Measurements from ENCODE around the gene KRTAP9-3. TPM values are rescaled to one million over a fixed set of nuclear protein-coding genes. Genes with fewer than 3 reads are reported as not detected.

The KRTAP9-3 gene
- total and polyA plus RNA-seq, 2 of the 8 experiments (the other 6 are each of a cell fraction or from before 2014, with no cell fraction given): not detected

DNA sequence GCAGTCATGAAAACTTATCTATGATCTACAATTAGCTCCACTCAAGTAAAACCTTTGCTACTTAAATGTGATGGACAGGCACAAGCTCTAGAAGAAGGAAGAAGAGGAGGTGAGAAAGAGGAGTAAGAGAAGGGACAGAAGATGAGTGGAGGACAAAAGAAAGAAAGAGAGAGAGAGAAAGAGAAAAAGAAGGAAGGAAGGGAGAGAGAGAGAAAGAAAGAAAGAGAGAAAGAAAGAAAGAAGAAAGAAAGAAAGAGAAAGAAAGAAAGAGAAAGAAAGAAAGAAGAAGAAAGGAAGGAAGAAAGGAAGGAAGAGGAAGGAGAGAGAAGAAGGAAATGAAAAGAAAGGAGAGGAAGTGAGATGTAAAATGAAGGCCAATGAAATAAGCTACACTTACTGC is 2.2 kb upstream of the KRTAP9-3 start:
- no peak for FAIRE-seq
- Histone ChIP-seq H3K79me2 (ENCODE audit: control insufficient read depth in 1 of 2, insufficient read depth in 2 of 2, low read length in 2 of 2) (no peaks in the 10 kb centered on the region), H3K27ac (ENCODE audit: low read depth, low read length) (no peak overlapping the region), H2BK120ac (replicated peaks; ENCODE audit: low read depth, low read length) (no peak overlapping the region), H3K14ac (ENCODE audit: insufficient read length) (no peak overlapping the region), H3K18ac (ENCODE audit: extremely low read depth, low read length) (no peak overlapping the region), H3K79me1 (ENCODE audit: low read depth, low read length) (no peaks in the 10 kb centered on the region), H3K23ac (ENCODE audit: insufficient read length) (no peak overlapping the region), H3K4me2 (ENCODE audit: insufficient read depth in 1 of 2, low read depth in 2 of 2, low read length in 2 of 2) (no peak overlapping the region), H4K91ac (replicated peaks; ENCODE audit: insufficient read length, low read length) (no peak overlapping the region), H2BK12ac (ENCODE audit: low read depth, low read length) (no peak overlapping the region), H3K23me2 (ENCODE audit: low read depth, low read length) (no peaks in the 10 kb centered on the region), H3K36me3 (ENCODE audit: control insufficient read depth in 2 of 4, insufficient read depth in 4 of 4, low read length in 3 of 4) (no peaks in the 10 kb centered on the region), H4K8ac (ENCODE audit: extremely low read depth, insufficient read depth, low read length) (no peak overlapping the region), H3K56ac (replicated peaks; ENCODE audit: insufficient read length, low read depth, low read length) (no peak overlapping the region), H3K4ac (replicated peaks; ENCODE audit: insufficient read length, low read depth, low read length) (no peak overlapping the region), H2AFZ (ENCODE audit: low read length) (no peak overlapping the region), H3K9me3 (ENCODE audit: insufficient read depth in 2 of 2, low read depth in 1 of 2, low read length in 1 of 2) (no peaks in the 10 kb centered on the region), H3K4me1 (replicated peaks in 1 of 4; ENCODE audit: control insufficient read depth in 3 of 4, insufficient read depth in 4 of 4, low read length in 3 of 4) (no peaks in the 10 kb centered on the region; a peak in 1 of 7 replicates), H2AK5ac (ENCODE audit: low read depth, low read length) (no peak overlapping the region), H2BK20ac (ENCODE audit: low read length) (no peak overlapping the region), H3K4me3 (ENCODE audit: extremely low read depth in 1 of 4, insufficient read depth in 2 of 4, low read depth in 3 of 4, low read length in 4 of 4) (no peak overlapping the region), H2BK15ac (ENCODE audit: low read length) (no peak overlapping the region), H4K5ac (ENCODE audit: insufficient read length, low read depth, low read length) (no peak overlapping the region), H3K27me3 (replicated peaks in 1 of 4; ENCODE audit: control insufficient read depth in 3 of 4, extremely low read depth in 1 of 4, insufficient read depth in 3 of 4, low read length in 3 of 4) (no peaks in the 10 kb centered on the region), H2BK5ac (ENCODE audit: low read depth, low read length) (no peak overlapping the region), H3K9ac (replicated peaks in 1 of 4; ENCODE audit: extremely low read depth in 1 of 4, low read depth in 3 of 4, low read length in 3 of 4) (no peak overlapping the region), H4K20me1 (replicated peaks in 1 of 2; ENCODE audit: control insufficient read depth in 1 of 2, insufficient read depth in 2 of 2, low read length in 2 of 2) (no peaks in the 10 kb centered on the region)
- CTCF ChIA-PET (ENCODE audit: partially characterized antibody): interaction anchor here (0.8 to 1.3 kb wide), 3 partner anchors 182 to 436 kb away, joined by 3 read pairs; no protein-coding TSS in a partner anchor
- POLR2A ChIA-PET (ENCODE audit: partially characterized antibody): interaction anchor here (0.6 kb wide), 1 partner anchor 43 kb away, joined by 3 read pairs; no protein-coding TSS in a partner anchor
- no peak for DNase-seq (ENCODE audit: low read depth in 1 of 2, low spot score in 2 of 2)
- TF ChIP-seq TAF7 (optimal IDR thresholded peaks at IDR 0.05; ENCODE audit: borderline replicate concordance, low read depth, low read length): no peak
- TF ChIP-seq SIRT6 (IDR thresholded peaks at IDR 0.05; ENCODE audit: low read length): no peak
- TF ChIP-seq EGR1 (IDR thresholded peaks at IDR 0.05; ENCODE audit: borderline replicate concordance, low read depth, low read length): no peak
- no peak for TF ChIP-seq SIX5 (IDR thresholded peaks at IDR 0.05; ENCODE audit: low read depth, low read length)
- no peak for TF ChIP-seq CEBPB (IDR thresholded peaks at IDR 0.05; ENCODE audit: low read depth, low read length)
- TF ChIP-seq NANOG (IDR thresholded peaks at IDR 0.05; ENCODE audit: insufficient read depth, low read depth, low read length, poor library complexity, severe bottlenecking): no peak
- no peak for TF ChIP-seq SP1 (IDR thresholded peaks at IDR 0.05; ENCODE audit: low read depth, low read length)
- no peak for TF ChIP-seq RNF2 (IDR thresholded peaks at IDR 0.05; ENCODE audit: borderline replicate concordance, low read depth, low read length, missing control alignments, poor library complexity, severe bottlenecking)
- TF ChIP-seq EZH2 (IDR thresholded peaks at IDR 0.05; ENCODE audit: low read depth, low read length, severe bottlenecking): no peak
